Cardiac fibroblast (primary cell): Measurements from ENCODE around the gene CENPS.

Source experiments
- DNase-seq, 2 donors: peaks; one replicate each; pipeline versions ENCODE4 v3.0.0 to v3.0.0-alpha.2; 2010; ENCODE audit warnings: low read depth in 2 of 2
- H3K4me3 ChIP-seq, 2 donors: replicated peaks in 1 of 2; 1 replicate in 1 of 2; 2 replicates in 1 of 2; pipeline ENCODE4 v1.5.1; 2011; ENCODE audit warnings: low read depth in 2 of 2, low read length in 2 of 2, mild to moderate bottlenecking in 2 of 2, moderate library complexity in 1 of 2
- CTCF ChIP-seq: IDR thresholded peaks from one replicate; pipeline ENCODE4 v1.5.1; 2011; ENCODE audit warnings: low read depth, mild to moderate bottlenecking, low read length, inconsistent platforms

The CENPS gene

DNA sequence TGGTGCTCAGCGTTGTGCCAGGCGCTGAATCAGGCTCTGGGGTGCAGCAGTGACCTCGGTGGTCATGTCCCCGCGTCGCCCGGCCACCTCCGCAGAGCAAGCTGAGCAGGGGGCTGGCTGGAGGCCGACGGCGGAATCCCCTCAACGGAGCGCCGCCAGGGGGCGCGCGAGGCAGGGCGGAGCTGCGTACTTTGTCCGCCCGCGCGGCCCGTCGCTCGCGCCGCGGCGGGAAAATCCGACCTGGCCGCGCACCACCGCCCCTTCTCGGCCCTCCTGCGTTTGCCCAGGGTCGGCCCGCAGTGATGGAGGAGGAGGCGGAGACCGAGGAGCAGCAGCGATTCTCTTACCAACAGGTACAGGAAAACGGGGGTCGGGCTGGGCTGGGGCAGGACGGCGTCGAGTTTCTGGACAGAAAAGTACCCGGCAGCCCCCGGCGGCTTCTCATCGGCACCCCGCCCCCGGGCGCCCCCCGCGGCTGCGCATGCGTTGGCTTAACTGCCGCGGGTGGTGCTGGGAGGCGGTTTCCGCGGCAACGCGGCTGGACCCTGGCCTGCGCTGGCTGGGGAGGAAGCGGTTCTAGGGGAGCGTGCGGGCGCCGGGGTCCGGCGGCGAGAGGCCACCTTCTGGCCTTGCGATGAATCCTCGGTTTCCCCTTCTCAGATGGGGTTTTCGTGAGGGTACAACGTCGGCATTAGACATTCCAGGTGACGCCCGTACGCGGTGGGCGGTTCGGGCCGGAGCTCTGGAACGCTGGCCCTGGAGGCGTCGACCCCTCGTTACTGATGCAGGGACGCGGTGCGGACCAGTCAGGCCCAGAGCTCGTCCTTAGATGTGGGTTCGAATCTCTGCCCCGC lies at the start of gene CENPS:
Gene CENPS, plus strand, starts transcription at position 218 of the 854 bp plus-strand sequence. Its CDS starts 85 bp downstream, at position 303.
- TF ChIP-seq CTCF, result peak; percentile 67
- peak within 1 kb of the TSS; percentile 86 to 87 for H3K4me3 ChIP-seq
- peak; percentile 87 to 93 for DNase-seq

- no peak overlapping the region for H3K4me3 ChIP-seq
- no peak for TF ChIP-seq CTCF
- DNase-seq, result peak; percentile 76 to 93
These were observed 49.5 kb upstream of the CENPS start for GRCh38 chr1:10380594-10381275.

DNA sequence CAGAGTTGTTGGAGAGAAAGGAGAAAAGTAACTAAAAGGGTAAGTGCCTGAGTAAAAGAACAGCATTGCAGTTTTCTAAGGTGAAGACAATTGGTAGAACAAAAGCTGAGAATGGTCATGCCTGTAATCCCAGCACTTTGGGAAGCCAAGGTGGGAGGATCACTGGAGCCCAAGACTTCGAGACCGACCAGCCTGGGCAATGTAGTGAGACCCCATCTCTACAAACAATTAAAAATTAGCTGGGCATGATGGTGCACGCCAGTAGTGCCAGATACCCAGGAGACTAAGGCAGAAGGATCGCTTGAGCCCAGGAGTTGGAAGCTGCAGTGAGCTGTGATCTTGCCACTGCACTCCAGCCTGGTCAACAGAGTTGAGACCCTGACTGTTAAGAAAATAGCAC lies 46.6 kb upstream of the CENPS start:
- no peak for TF ChIP-seq CTCF
- DNase-seq, result no peak

GRCh38 chr1:10384219-10384618 lies 46.0 kb upstream of the CENPS start:
- TF ChIP-seq CTCF, result no peak
- no peak for DNase-seq
- no peak overlapping the region for H3K4me3 ChIP-seq

More for the DNA sequence above, 46.6 kb upstream of the CENPS start:
- no peak overlapping the region for H3K4me3 ChIP-seq

GRCh38 chr1:10386761-10387676 lies 43.2 kb upstream of the CENPS start:
- TF ChIP-seq CTCF, result no peak
- DNase-seq, result no peak
- H3K4me3 ChIP-seq, result no peak overlapping the region

GRCh38 chr1:10387677-10388386 lies 42.4 kb upstream of the CENPS start:
- H3K4me3 ChIP-seq, result no peak overlapping the region
- DNase-seq, result peak; percentile 66 to 84
- TF ChIP-seq CTCF, result no peak
